GM12873 (cell line): Measurements from ENCODE around the gene SLIT3.

Source experiments
- CTCF ChIP-seq: IDR thresholded peaks from 2 replicates; pipeline ENCODE4 v1.5.1; 2012; ENCODE audit warnings: low read depth, mild to moderate bottlenecking, moderate library complexity, low read length, control low read depth; ENCODE audit not compliant: insufficient read depth; ENCODE audit errors: missing control alignments

Gene SLIT3

GRCh38 chr5:168860503-168860902 is 440.4 kb downstream of the SLIT3 start:
- TF ChIP-seq CTCF: no peak

GRCh38 chr5:168860081-168860480 is 440.9 kb downstream of the SLIT3 start:
- no peak for TF ChIP-seq CTCF

- TF ChIP-seq CTCF: no peak
Observed at GRCh38 chr5:168859471-168859870, 441.5 kb downstream of the SLIT3 start.

GRCh38 chr5:168858994-168859393 is 441.9 kb downstream of the SLIT3 start:
- TF ChIP-seq CTCF: no peak

GRCh38 chr5:168858371-168858770 is 442.6 kb downstream of the SLIT3 start:
- no peak for TF ChIP-seq CTCF

- no peak for TF ChIP-seq CTCF
Observed at GRCh38 chr5:168853972-168854371, 447.0 kb downstream of the SLIT3 start.

- TF ChIP-seq CTCF: no peak
Observed at GRCh38 chr5:168852329-168852728, 448.6 kb downstream of the SLIT3 start.
